ENCODE results near the gene PLAGL1.
"Not testable (repeated sequence)": the region's sequence is repeated elsewhere in the genome, so short reads cannot be mapped to it uniquely, and the experiment has no call there.

The PLAGL1 gene

DNA sequence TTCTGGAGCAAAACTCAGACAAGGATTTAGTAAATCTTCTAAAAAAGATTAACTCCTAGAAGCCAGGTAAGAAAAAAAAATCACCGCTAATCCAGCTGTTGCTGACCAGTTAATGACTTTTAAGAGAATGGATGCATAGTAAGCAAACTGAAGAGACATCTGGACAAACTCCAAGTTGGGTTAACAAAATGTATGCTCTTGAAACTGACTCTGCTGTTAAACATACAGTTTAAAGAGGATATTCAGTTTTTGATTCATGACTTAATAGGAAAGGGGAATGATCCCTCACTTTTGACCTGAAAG, 70.4 kb downstream of the PLAGL1 start:
- no peak for DNase-seq (ENCODE audit: low read depth)

DNA sequence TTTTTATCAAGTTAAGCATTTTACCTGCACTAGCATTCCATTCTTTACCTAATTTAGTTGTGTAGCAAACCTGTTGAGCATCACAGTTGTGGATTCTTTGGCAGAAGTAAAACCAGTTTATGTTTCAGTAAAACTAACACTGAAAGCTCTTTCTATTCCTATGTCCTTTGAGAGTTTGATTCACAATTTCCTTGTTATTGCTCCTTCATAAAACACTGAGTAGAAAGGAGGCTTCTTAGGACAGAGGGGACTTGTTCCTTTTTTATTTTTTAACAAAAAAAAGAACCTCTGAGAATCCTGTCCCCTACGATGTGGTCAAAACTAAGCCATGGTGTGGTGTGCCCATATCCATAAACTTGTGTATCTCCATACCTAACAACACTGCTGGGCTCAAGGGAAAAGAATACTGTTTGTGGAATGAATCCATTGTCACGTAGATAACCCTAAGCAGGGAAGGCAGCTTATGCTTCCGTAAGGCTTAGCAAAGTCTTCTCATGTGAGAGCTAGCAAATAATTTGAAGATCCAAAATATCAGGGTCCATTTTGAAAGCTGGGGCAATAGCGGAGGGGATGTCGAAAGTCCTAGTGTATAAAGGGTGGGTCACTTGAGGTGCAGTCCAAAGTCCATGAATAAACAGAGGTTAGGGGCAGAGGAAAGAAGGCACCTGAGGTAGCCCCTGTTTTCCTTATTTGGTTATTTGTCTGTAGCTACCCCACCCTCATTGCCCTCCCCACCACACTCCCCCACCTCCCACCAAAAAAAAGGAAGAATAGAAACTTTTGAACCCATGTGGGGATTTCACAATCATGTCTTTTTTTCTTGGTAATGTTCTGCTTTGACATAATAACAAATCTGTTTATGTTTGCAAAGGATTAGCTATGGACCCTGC, 71.0 kb downstream of the PLAGL1 start:
- no peak for DNase-seq (ENCODE audit: low read depth)

DNA sequence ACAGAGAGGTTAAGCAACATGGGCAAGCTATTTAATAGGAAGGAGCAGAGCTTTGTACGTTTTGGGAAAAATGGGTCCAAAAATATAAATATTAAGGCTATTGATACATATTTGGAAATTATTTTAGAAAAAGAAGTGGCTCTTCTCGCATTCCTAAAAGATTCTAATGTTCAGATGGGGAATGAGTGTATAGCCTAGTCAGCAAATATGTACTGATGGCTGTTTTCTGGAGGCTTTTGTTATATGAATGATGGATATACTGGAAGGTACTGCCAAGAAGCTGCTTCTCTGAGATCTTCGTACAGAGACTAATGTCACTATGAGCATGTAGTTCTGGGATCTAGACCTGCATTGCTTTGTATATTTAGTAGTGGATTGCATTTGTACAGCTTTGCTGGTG, 71.7 kb downstream of the PLAGL1 start:
- no peak for DNase-seq (ENCODE audit: low read depth)

DNA sequence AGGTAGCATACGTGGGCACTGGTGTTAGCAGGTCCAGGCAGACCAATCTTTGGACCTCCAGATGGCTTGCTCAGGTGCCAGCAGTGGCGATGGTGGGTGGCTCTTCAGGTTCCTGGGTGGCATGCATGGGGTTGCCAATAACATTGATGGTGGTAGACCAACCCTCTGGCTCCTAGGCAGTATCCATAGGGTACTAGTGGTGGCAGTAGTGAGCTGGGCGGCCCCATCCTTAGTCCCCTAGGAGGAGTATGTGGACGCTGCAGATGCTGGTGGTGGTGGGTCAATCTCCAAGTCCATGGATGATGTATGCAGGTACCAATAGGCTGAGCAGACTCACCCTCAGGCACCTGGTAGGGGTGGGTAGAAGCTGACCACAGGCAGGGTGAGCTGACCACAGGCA, 73.2 kb downstream of the PLAGL1 start:
- no peak for DNase-seq (ENCODE audit: low read depth)

DNA sequence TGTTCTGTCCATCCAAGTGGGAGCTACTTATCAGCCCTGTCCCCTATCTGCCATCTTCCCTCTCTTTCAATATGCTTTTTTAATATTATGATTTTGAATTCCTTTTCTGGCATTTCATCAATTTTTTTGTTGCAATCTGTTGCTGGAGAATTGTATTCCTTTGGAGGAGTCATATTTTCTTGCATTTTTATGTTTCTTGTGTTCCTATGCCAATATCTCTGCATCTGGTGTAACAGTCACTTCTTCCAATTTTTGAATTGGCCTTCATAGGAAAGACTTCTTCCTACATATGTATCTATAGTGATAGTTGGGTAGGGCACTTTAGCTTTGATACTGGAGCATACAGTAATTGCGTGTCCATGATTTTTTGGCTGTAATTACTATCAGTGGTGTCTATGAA, 73.7 kb downstream of the PLAGL1 start:
- DNase-seq (ENCODE audit: low read depth): no peak

DNA sequence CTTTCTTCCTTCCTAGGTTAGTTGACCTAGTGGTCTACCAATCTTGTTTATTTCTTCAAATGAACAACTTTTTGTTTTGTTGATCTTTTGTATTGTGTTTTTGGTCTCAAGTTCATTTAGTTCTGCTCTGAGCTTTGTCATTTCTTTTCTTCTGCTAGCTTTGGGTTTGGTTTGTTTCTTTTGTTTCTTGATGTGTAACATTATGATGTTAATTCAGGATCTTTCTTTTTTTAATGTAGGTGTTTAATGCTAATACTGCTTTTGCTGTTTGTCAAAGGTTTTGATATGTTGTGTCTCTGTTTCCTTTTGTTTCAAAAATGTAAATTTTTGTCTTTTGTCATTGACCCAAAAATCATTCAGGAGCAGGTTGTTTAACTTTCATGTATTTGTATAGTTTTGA, 78.1 kb downstream of the PLAGL1 start:
- DNase-seq (ENCODE audit: low read depth): no peak

DNA sequence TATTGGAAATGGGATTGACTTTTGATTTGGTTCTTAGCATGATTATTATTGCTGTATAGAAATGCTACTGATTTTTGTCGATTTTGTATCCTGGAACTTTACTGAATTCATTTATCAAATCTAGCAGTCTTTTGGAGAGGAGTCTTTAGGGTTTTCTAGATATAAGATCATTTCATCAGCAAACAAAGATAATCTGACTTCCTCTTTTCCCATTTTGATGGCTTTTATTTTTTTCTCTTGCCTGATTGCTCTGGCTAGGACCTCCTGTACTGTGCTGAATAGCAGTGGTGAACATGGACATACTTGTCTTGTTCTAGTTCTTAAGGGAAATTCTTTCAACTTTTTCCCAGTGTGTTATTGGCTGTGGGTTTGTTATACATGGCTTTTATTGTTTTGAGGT, 79.2 kb downstream of the PLAGL1 start:
- no peak for DNase-seq (ENCODE audit: low read depth)

DNA sequence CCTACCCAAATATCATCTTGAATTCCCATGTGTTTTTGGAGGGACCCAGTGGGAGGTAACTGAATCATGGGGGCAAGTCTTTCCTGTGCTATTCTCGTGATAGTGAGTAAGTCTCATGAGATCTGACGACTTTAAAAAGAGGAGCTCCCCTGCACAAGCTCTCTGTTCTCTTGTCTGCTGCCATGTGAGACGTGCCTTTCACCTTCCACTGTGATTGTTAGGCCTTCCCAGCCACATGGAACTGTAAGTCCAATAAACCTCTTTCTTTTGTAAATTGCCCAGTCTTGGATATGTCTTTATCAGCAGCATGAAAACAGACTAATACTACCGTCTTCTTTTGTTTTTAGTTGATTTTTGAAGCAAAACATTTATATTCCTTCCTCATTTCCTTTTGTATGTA, 91.0 kb downstream of the PLAGL1 start:
- DNase-seq (ENCODE audit: low read depth): not testable (repeated sequence)

DNA sequence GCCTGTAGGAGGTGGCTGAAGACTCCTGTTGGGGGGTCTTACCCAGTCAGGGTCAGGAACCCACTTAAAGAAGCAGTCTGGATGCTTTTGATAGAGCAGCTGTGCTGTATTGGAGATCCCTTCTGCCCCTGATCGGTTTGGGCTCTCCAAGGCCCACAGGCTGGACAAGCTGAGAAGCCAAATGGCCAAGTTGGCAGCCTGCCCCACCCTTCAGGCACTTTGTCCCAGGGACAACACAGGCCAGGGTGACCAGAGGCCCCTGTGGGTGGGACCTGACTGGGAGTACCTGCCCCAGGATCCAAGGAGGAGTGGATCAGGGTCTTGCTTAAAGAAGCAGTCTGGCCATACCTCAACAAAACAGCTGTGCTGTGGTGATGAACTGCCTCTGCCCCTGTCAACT, 95.4 kb downstream of the PLAGL1 start:
- DNase-seq (ENCODE audit: low read depth): no peak

DNA sequence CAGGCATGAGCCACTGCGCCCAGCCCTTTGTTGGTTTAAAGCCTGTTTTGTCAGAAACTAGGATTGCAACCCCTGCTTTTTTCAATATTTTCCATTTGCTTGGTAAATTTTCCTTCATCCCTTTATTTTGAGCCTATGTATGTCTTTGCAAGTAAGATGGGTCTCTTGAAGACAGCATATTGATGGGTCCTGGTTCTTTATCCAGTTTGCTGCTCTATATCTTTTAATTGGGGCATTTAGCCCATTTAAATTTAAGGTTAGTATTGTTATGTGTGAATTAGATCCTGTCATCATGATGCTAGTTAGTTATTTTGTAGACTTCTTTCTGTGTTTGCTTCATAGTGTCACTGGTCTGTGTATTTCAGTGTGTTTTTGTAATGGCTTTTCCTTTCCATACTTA, 97.0 kb downstream of the PLAGL1 start:
- no peak for DNase-seq (ENCODE audit: low read depth)

DNA sequence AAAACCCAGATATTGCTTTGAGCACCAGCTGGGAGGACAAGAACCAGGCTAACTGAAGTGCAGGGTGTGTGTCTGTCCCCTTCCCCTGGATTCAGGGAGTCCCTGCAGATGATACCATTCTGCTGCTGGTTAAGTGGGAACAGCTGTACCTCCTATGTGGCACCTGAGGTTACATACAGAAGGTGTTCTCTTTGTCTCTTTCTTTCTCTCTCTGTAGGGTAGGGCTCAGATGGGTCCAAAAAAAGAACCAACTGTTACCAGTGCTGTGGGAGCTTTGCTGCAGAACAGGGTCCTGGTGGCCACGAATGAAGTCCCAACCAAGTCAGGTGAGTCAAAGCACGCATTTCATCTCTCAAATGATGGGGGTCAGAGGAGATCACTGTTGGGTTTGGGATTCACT, 105.2 kb downstream of the PLAGL1 start:
- DNase-seq (ENCODE audit: low read depth): no peak

DNA sequence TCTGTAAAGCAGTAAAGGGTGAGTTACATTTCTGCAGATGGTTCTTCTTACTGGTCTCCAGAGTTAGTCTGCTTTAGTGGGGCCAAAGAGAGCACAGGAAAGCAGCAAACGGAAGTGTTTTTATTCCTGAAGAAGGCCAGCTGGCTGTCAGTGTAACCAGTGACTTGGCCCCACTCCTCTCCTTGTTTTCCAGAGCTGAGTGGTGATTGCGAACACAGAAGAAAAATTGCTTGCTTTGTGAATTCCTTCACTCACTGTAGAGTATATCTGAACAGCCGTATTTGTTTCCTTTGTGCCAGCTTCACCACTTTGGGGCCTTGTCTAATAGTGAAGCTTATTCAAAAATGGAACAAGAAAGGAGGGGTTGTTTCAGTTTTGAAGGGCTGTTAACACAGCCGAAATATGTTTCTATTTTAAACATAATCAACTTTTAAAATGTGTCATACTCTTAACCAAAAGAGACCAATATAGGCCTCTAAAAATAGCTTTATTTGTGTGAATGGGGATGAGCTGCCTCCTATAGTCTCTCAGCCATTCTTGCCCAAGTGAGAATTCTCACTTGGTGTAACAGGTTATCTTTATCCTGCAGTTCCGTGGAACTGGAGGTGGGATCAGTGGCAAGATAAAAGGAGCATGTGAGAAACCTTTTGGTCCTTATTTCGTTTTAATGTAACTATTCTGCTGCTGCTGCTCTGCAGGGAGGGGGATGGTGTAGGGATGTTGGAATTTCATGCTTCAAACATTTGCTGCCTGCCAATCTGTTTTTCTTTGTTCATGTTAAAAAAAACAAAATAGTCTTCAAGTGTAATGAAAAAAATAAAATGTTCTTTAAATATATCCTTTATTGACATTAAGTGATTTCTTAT, 105.9 kb downstream of the PLAGL1 start:
- DNase-seq (ENCODE audit: low read depth): no peak

DNA sequence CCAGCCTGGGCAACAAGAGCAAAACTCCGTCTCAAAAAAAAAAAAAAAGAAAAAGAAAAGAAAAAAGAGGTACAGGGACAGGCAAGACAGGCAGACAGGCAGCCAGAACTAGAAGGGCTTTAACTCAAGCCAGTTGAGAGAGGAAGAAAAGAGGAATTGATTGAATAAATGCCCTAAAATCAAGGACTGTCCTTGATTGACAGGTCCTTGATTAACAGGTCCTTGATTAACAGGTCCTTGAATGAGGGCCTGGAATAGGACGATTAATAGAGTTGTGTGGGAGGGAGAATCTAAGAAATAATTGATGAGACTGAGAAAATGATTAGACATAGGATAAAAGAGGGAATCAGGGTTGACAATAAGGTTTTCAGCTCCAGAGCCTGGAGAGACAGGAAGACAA, 107.7 kb downstream of the PLAGL1 start:
- DNase-seq (ENCODE audit: low read depth): no peak

DNA sequence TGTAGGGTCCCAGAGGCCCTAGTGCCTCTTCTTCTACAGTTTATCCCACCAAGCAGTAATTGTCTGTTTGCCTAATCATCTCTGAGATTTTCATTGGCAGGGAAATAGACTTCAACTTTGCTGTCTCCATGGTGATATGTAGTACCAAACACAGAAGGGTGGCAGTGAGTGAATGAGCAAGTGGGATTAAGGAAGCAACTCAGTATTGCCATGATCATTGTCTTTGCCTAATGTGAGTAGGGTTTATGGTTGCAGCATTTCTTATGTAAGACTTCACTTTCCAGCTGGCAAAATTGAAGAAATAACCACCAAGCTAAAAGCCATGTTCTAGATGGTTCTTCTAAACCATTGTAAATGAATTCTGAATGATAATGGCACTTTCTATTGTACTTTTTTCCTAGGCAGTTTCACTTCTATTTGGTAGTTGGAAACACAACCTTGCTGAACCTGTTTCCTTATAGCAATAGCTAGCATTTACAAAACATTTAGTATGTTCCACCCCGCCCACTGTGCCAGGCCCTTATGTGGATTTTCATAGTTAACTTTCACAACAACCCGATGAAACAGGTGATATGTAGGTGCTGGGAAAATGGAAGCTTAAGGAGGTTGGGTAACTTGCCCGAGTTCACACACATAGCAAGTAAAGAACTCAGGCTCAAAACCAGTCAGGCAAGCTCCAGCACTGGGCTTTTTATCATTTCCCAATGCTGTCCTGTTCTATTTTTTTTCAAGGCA, 111.8 kb downstream of the PLAGL1 start:
- DNase-seq (ENCODE audit: low read depth): no peak

DNA sequence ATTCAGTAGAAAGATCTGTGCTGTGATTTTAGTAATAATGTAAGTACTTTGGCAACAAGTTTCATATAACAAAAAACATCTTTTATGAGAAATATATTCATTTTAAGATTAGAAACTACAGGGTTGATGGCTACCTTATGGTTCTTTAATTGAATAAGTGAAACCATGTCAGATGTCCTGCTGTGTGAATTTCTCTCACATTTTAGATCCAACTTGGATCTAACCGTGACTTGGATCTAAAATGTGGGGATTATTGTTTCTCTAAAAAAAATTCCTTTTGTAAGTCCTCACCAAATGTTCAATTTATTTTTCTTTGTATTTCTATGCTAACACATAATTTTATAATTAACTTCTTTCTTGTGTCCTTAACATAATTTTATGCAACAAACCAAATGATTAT, 113.4 kb downstream of the PLAGL1 start:
- DNase-seq (ENCODE audit: low read depth): no peak
